ENCODE data around the gene CD3E.
A peak's percentile ranks its signal among the peaks of the same experiment; 100 is the strongest.

The CD3E gene

GRCh38 chr11:118304568-118305248 lies at the start of gene CD3E:
CD3E (plus strand) TSS chr11:118304730; CDS start chr11:118304953, 223 bp downstream.
- peak; percentile 39 to 64 for DNase-seq (ENCODE audit: extremely low read depth in 1 of 2, low read depth in 1 of 2)

- DNase-seq (ENCODE audit: extremely low read depth in 1 of 2, low read depth in 1 of 2): no peak
Observed at GRCh38 chr11:118258410-118258809, 46.1 kb upstream of the CD3E start.

GRCh38 chr11:118259138-118259537 lies 45.4 kb upstream of the CD3E start:
- no peak for DNase-seq (ENCODE audit: extremely low read depth in 1 of 2, low read depth in 1 of 2)

GRCh38 chr11:118260353-118260752 lies 44.2 kb upstream of the CD3E start:
- DNase-seq (ENCODE audit: extremely low read depth in 1 of 2, low read depth in 1 of 2): no peak

GRCh38 chr11:118263112-118263511 lies 41.4 kb upstream of the CD3E start:
- DNase-seq (ENCODE audit: extremely low read depth in 1 of 2, low read depth in 1 of 2): no peak

GRCh38 chr11:118263695-118264568 lies 40.6 kb upstream of the CD3E start, which contains the start of gene MPZL2:
MPZL2 (minus strand) TSS chr11:118264297; CDS start chr11:118264153, 144 bp downstream.
- DNase-seq (ENCODE audit: extremely low read depth in 1 of 2, low read depth in 1 of 2): no peak

GRCh38 chr11:118264569-118265465 lies 39.7 kb upstream of the CD3E start:
- no peak for DNase-seq (ENCODE audit: extremely low read depth in 1 of 2, low read depth in 1 of 2)

GRCh38 chr11:118265954-118266353 lies 38.6 kb upstream of the CD3E start:
- no peak for DNase-seq (ENCODE audit: extremely low read depth in 1 of 2, low read depth in 1 of 2)

- DNase-seq (ENCODE audit: extremely low read depth in 1 of 2, low read depth in 1 of 2): no peak
Observed at GRCh38 chr11:118267486-118267885, 37.0 kb upstream of the CD3E start.

GRCh38 chr11:118272001-118272400 lies 32.5 kb upstream of the CD3E start:
- no peak for DNase-seq (ENCODE audit: extremely low read depth in 1 of 2, low read depth in 1 of 2)

- no peak for DNase-seq (ENCODE audit: extremely low read depth in 1 of 2, low read depth in 1 of 2)
Observed at GRCh38 chr11:118274186-118274585, 30.3 kb upstream of the CD3E start.

GRCh38 chr11:118275176-118275575 lies 29.4 kb upstream of the CD3E start:
- no peak for DNase-seq (ENCODE audit: extremely low read depth in 1 of 2, low read depth in 1 of 2)

- DNase-seq (ENCODE audit: extremely low read depth in 1 of 2, low read depth in 1 of 2): no peak
Observed at GRCh38 chr11:118276422-118276821, 28.1 kb upstream of the CD3E start.

GRCh38 chr11:118277312-118277711 lies 27.2 kb upstream of the CD3E start:
- DNase-seq (ENCODE audit: extremely low read depth in 1 of 2, low read depth in 1 of 2): no peak

- DNase-seq (ENCODE audit: extremely low read depth in 1 of 2, low read depth in 1 of 2): no peak
Observed at GRCh38 chr11:118281284-118281683, 23.2 kb upstream of the CD3E start.

GRCh38 chr11:118282606-118283005 lies 21.9 kb upstream of the CD3E start:
- no peak for DNase-seq (ENCODE audit: extremely low read depth in 1 of 2, low read depth in 1 of 2)

GRCh38 chr11:118283037-118283636 lies 21.4 kb upstream of the CD3E start:
- no peak for DNase-seq (ENCODE audit: extremely low read depth in 1 of 2, low read depth in 1 of 2)

GRCh38 chr11:118283756-118284350 lies 20.7 kb upstream of the CD3E start:
- DNase-seq (ENCODE audit: extremely low read depth in 1 of 2, low read depth in 1 of 2): no peak

GRCh38 chr11:118286545-118286944 lies 18.0 kb upstream of the CD3E start:
- no peak for DNase-seq (ENCODE audit: extremely low read depth in 1 of 2, low read depth in 1 of 2)

GRCh38 chr11:118287006-118287405 lies 17.5 kb upstream of the CD3E start:
- DNase-seq (ENCODE audit: extremely low read depth in 1 of 2, low read depth in 1 of 2): no peak

Measured in stimulated activated CD8-positive, alpha-beta memory T cell treated with anti-CD3 and anti-CD28 coated beads, Interleukin-7, amount 100 ng/mL, for 48 hours (primary cell).